GM12878 (cell line): Measurements from ENCODE around the gene TXNRD3. TPM values are rescaled to one million over a fixed set of nuclear protein-coding genes. Genes with fewer than 3 reads are reported as not detected.

Source experiments
- ATAC-seq: fragments of 200-7000 bp; cut with Tn5 transposase; 3 replicates; pipeline ENCODE4 v1.9.1; 2020; ENCODE audit warnings: mild to moderate bottlenecking, moderate library complexity
- BruUV-seq: library from RNA; stranded (reverse); fragments of 400-500 nt; replicated peaks from 2 replicates; lab custom pipeline; 2021; lab: Mats Ljungman, UMichigan
- CTCF ChIA-PET: fragments of 300-600 bp; sonication (Branson Sonifier 250); formaldehyde crosslinking; extraction: SDS; loops from one replicate; lab custom pipeline; 2021; ENCODE audit warnings: inconsistent platforms; lab: Yijun Ruan, JAX
- POLR2A ChIA-PET: fragments of 350-600 bp; formaldehyde crosslinking; extraction: SDS; loops from one replicate; lab custom pipeline; 2021; ENCODE audit warnings: inconsistent platforms; lab: Charles Lee
- RAD21 ChIA-PET: fragments of 300-600 bp; sonication (Branson Sonifier 250); formaldehyde crosslinking; loops from one replicate; lab custom pipeline; 2023; ENCODE audit warnings: antibody characterized with exemption; ENCODE audit not compliant: unreplicated experiment; lab: Charles Lee
- SMC1A ChIA-PET: fragments of 300-600 bp; sonication (Branson Sonifier 250); formaldehyde crosslinking; loops from one replicate; lab custom pipeline; 2023; ENCODE audit not compliant: unreplicated experiment, uncharacterized antibody; lab: Charles Lee
- DNase-seq: peaks from one replicate; pipeline ENCODE4 v3.0.0-alpha.2; 2011; ENCODE audit warnings: low read depth, low spot score
- FAIRE-seq: peaks from 3 replicates; lab custom pipeline; 2011; peaks lifted over from hg19 to GRCh38; lab: Jason Lieb, UNC
- H2AFZ ChIP-seq: 2 replicates; pipeline ENCODE4 v1.6.0; 2011; ENCODE audit warnings: low read depth, low read length, control low read depth; ENCODE audit not compliant: control insufficient read depth
- H3K27ac ChIP-seq: 2 replicates; pipeline ENCODE4 v1.5.1; 2011; ENCODE audit warnings: control low read depth; ENCODE audit not compliant: control insufficient read depth, insufficient read depth
- H3K27me3 ChIP-seq, 2 experiments: replicated peaks in 1 of 2; 2 replicates each; pipeline versions ENCODE4 v1.6.0 to v1.6.1; 2011; ENCODE audit warnings: low read length in 1 of 2; ENCODE audit not compliant: control insufficient read depth in 2 of 2, insufficient read depth in 2 of 2
- H3K36me3 ChIP-seq, 2 experiments: 2 replicates each; pipeline ENCODE4 v1.5.1; 2011; ENCODE audit warnings: low read length in 1 of 2; ENCODE audit not compliant: control insufficient read depth in 2 of 2, insufficient read depth in 2 of 2
- H3K4me1 ChIP-seq: 2 replicates; pipeline ENCODE4 v1.6.1; 2011; ENCODE audit warnings: mild to moderate bottlenecking, low read length, moderate library complexity, mixed read lengths; ENCODE audit not compliant: control insufficient read depth, insufficient read depth
- H3K4me2 ChIP-seq: 2 replicates; pipeline ENCODE4 v1.6.0; 2011; ENCODE audit warnings: control low read depth; ENCODE audit not compliant: control insufficient read depth, insufficient read depth
- H3K4me3 ChIP-seq: fragments of 200-600 bp; sonication (generic); 2 replicates; pipeline ENCODE4 v1.5.1; 2016
- H3K79me2 ChIP-seq: 2 replicates; pipeline ENCODE4 v1.6.0; 2011; ENCODE audit warnings: low read length; ENCODE audit not compliant: control insufficient read depth, insufficient read depth
- H3K9ac ChIP-seq: 2 replicates; pipeline ENCODE4 v1.8.0; 2011; ENCODE audit warnings: low read length, control low read depth, mixed read lengths; ENCODE audit not compliant: control insufficient read depth, insufficient read depth
- H3K9me3 ChIP-seq: replicated peaks from 3 replicates; pipeline ENCODE4 v1.5.1; 2011; ENCODE audit warnings: mild to moderate bottlenecking, low read length; ENCODE audit not compliant: control insufficient read depth, insufficient read depth
- H4K20me1 ChIP-seq: 2 replicates; pipeline ENCODE4 v1.6.0; 2011; ENCODE audit not compliant: control insufficient read depth, insufficient read depth
- CREM ChIP-seq: IDR thresholded peaks from 2 replicates; pipeline ENCODE4 v1.6.1; 2014; ENCODE audit warnings: antibody characterized with exemption, low read depth
- EZH2 ChIP-seq: IDR thresholded peaks from 2 replicates; pipeline ENCODE4 v1.6.1; 2012; ENCODE audit warnings: low read depth, mild to moderate bottlenecking, control low read depth, inconsistent platforms, low read length, borderline replicate concordance; ENCODE audit not compliant: control insufficient read depth
- RAD21 ChIP-seq: IDR thresholded peaks from 2 replicates; pipeline ENCODE4 v1.6.1; 2011; ENCODE audit warnings: mild to moderate bottlenecking, low read depth, low read length, moderate library complexity; ENCODE audit not compliant: insufficient read depth
- TCF3 ChIP-seq: IDR thresholded peaks from 2 replicates; pipeline ENCODE4 v1.6.1; 2012; ENCODE audit warnings: low read depth, mild to moderate bottlenecking, low read length, borderline replicate concordance; ENCODE audit not compliant: insufficient read depth
- WGBS: methylation state at CpG from one replicate; pipeline ENCODE4 v1.1.6; 2016; ENCODE audit warnings: low lambda C conversion rate; ENCODE audit not compliant: insufficient replicate concordance, insufficient coverage; ENCODE audit errors: missing lambda C conversion rate; 5-methylcytosine and 5-hydroxymethylcytosine counted together
- in situ Hi-C: fragments of 300-500 bp; cut with MboI; formaldehyde crosslinking; loops from 9 replicates; pipeline ENCODE4 v1.14.3; 2018; ENCODE audit warnings: mixed read lengths
- intact Hi-C: fragments of 100-400 bp; cut with micrococcal nuclease; formaldehyde crosslinking; loops from one replicate; pipeline ENCODE4 v1.14.2; 2022; ENCODE audit not compliant: unreplicated experiment
- polyA plus RNA-seq, 11 experiments: library from polyadenylated mRNA; depleted of rRNA in 4 of 11; unstranded in 6 of 11; stranded (reverse) in 5 of 11; fragments of >200 nt; fragmentation: Nextera tagmentation in 4 of 11; fragmentation: Illumina TruSeq in 1 of 11; extraction: Ambion mirVana in 4 of 11; extraction: Trizol in 1 of 11; gene quantifications; 1 replicate in 1 of 11; 2 replicates in 10 of 11; pipeline versions ENCODE4 v1.2.1 to v1.2.3, GENCODE V29; 2011 to 2016; ENCODE audit warnings: inconsistent platforms in 2 of 11, missing spikeins in 2 of 11, low read depth in 1 of 11
- total RNA-seq, 4 experiments: library from RNA; depleted of rRNA in 3 of 4; stranded (reverse); fragments of >200 nt in 3 of 4; fragmentation: Illumina TruSeq in 1 of 4; extraction: Trizol in 1 of 4; gene quantifications; 2 replicates each; pipeline versions ENCODE4 v1.2.1 to v1.2.3, GENCODE V29; 2013 to 2021

TXNRD3 gene
- total and polyA plus RNA-seq, 10 of the 15 experiments (the other 5 are each of a cell fraction or from before 2014, with no cell fraction given) = not detected

DNA sequence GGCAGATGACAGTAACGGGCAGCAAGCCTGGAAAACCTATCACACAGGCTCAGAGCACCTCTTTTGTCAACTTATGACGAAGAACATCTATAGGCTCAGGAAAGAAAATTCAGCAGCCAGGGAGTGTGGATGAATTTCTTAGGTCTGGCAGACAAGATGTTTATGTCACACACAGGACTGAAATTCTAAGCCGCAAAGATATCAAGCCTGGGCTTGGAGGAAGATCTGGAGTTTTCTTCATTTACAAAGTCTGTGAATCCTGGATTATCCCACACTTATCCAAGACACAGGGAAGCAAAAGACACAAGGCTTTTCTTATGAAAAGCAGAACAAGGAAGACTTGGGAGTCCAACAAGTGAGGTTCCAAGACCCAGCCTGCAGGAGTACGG lies 25.7 kb upstream of the TXNRD3 start:
- Histone ChIP-seq H3K9me3 (no peaks in the 10 kb centered on the region), H2AFZ (no peak overlapping the region), H3K4me2 (no peak overlapping the region), H3K9ac (no peak overlapping the region), H3K27me3 (peaks cover 0 to 2% of the 10 kb centered on the region in 2 experiments; a peak in 2 of 4 replicates), H3K4me1 (0 out of 2 replicates have a peak, but pooled peaks cover 3% of the 10 kb centered on the region), H3K36me3 (no peaks in the 10 kb centered on the region), H3K79me2 (no peaks in the 10 kb centered on the region), H3K27ac (no peak overlapping the region), H4K20me1 (no peaks in the 10 kb centered on the region), H3K4me3 (no peak overlapping the region)
- CTCF ChIA-PET = interaction anchor here (0.7 to 4.4 kb wide), 9 partner anchors 10 to 867 kb away, joined by 3 to 28 read pairs (median 5); no protein-coding TSS in a partner anchor
- intact Hi-C loops = no loop called here
- SMC1A ChIA-PET = interaction anchor here (0.8 to 1.2 kb wide), 2 partner anchors 772 to 775 kb away, joined by 4 read pairs; no protein-coding TSS in a partner anchor
- no TSS peak for BruUV-seq
- WGBS = 47% methylated on average over 4 of the region's 4 CpGs
- no peak for ATAC-seq
- POLR2A ChIA-PET = no interaction called here
- in situ Hi-C loops = no loop called here
- DNase-seq = no peak
- RAD21 ChIA-PET = interaction anchor here (1.3 to 2.5 kb wide), 3 partner anchors 775 to 867 kb away, joined by 3 to 19 read pairs (median 3); no protein-coding TSS in a partner anchor
- no peak for TF ChIP-seq CREM
- TF ChIP-seq RAD21 = no peak
- no peak for TF ChIP-seq TCF3
- TF ChIP-seq EZH2 = no peak
- FAIRE-seq = no peak
